HG02678 (cell line): ENCODE data around the gene KREMEN2.

Source experiments
- ATAC-seq: cut with Tn5 transposase; IDR thresholded peaks from one replicate; pipeline ENCODE4 v1.9.1; 2021; ENCODE audit warnings: mild to moderate bottlenecking, moderate library complexity; ENCODE audit not compliant: unreplicated experiment

The KREMEN2 gene

DNA sequence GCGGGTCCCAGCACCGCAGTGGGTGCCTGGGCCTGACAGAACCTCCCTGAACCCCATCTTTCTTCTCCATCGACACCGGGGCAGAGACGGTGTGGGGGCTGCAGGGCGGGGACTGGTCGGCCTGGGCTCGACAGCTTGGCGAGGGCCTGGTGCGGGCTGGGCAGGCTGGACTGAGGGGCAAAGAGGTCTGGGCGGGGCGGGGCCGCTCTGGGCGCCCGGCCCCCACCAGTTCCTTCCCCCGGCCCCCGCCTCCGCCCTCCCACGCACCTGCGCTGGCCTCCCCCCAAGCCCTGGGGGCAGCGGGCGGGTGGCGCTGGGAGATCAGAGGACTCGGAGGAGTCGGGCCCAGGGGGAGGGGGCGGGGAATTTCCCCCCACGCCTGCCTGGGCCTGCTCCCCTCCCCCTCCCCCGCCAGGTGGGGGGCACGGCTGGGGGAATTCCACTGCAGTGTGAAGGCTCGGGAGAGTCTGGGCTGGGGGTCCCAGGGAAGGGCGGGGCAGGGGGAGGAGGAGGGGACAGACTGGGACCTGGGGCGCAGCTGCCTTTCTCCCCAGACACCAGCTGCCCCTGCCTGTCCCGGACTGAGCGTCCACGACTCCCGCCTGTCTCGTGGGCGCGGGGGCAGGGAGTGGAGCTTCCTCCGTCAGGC lies 877 bp upstream of the KREMEN2 start:
- ATAC-seq: no peak

DNA sequence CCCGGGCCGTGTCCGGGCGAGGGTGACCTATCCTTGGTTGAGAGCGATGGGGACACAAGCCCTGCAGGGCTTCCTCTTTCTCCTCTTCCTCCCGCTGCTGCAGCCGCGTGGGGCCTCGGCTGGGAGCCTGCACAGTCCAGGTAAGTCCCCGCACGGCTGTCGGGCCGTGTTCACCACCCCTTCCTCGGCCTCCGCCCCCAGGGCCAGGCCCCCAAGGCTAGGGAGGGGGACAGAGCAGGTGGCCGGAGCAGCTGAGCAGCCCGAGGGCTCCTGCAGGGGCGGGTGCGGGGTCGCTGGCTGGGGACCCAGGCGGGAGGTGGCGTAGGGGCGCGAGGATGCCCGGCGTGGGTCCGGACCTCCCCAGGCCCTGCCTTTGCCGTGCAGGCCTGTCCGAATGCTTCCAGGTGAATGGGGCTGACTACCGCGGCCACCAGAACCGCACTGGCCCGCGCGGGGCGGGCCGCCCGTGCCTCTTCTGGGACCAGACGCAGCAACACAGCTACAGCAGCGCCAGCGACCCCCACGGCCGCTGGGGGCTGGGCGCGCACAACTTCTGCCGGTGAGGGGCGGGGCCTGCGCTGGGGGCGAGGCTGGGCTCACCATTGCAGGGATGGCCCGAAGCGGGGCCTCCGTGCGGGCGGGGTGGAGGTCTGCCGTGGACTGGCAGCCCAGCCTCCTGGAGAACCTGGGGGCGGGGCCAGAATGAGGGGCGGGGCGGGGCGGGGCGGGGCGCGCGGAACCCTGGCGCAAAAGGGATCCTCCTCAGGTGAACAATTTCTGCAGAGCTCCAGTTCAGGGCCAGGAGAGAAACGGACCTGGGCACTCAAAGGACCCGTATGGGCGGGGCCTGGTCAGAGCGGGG lies 631 bp downstream of the KREMEN2 start:
- ATAC-seq: no peak

DNA sequence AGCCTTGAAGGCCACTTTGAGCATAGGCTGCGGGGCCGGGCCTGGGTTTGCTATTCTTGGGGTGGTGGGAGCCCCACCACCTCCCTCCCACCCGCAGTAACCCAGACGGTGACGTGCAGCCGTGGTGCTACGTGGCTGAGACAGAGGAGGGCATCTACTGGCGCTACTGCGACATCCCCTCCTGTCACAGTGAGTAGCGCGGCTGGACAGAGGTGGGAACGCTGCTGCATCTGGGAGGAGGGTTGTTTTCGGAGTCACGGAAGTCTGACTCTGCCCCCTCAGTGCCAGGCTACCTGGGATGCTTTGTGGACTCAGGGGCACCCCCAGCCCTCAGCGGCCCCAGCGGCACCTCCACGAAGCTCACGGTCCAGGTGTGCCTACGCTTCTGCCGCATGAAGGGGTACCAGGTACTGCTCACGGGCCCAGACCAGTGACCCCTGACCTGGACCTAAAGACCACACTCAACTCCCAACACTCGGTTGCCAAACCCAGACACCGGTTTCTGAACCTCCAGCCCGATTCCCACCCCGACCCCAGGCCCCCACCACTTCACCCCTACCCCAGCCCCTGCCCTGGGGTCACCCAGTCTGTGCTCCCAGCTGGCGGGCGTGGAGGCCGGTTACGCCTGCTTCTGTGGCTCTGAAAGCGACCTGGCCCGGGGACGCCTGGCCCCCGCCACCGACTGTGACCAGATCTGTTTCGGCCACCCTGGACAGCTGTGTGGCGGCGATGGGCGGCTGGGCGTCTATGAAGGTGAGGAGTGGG lies 2.1 kb downstream of the KREMEN2 start:
- ATAC-seq: no peak

DNA sequence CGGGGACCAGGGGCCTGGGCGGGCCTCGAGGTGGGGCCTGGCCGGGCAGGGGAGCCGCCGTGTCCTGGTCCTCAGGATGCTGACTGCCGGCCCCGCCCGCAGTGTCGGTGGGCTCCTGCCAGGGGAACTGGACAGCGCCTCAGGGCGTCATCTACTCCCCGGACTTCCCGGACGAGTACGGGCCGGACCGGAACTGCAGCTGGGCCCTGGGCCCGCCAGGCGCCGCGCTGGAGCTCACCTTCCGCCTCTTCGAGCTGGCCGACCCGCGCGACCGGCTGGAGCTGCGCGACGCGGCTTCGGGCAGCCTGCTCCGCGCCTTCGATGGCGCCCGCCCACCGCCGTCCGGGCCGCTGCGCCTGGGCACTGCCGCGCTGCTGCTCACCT lies 2.7 kb downstream of the KREMEN2 start:
- no peak for ATAC-seq

DNA sequence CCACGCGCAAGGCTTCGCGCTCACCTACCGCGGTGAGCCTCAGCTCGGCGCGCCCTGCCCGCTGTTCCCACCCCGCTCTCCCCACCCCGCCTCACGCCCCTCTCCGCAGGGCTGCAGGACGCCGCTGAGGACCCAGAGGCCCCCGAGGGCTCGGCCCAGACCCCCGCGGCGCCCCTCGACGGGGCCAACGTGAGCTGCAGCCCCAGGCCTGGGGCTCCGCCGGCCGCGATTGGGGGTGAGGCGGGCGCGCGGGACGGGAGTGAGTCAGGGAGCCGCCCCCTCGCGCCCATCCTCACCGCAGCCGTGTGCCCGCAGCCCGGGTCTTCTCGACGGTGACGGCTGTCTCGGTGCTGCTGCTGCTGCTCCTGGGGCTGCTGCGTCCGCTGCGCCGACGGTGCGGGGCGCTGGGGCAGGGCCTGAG lies 3.1 kb downstream of the KREMEN2 start:
- ATAC-seq: no peak

DNA sequence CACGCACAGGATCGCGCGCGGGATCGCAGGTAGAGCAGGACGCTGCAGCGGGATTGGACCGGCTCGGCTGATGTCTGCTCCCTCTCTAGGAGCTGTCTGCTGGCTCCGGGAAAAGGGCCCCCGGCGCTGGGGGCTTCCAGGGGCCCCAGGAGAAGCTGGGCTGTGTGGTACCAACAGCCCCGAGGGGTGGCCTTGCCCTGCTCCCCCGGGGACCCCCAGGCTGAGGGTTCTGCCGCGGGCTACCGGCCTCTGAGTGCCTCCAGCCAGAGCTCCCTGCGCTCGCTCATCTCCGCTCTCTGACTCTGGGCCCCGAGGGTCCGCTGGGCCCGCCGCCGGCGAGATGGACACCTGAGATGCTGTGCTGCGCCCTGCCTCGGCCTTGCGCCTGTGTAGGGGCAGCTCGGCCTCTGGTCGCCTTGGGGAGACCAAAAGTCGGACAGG lies 3.7 kb downstream of the KREMEN2 start:
- no peak for ATAC-seq

DNA sequence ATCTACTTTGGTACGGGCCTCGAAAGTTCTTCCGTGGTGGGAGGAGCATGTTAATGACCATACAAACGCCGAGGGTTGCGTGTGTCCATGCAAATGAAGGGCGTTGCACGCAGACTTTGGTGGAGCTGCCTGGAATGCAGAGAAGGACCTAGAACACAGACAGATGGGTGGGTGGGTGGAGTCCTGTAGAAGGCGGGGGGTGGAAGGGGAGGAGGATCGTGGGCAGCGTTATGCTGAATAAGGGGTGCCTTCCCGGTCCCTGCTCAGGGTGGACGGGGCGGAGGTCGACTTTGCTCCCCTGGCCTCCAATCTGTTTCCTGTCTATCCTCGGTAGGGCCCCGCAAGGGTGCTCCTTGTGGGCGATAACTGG lies 4.3 kb downstream of the KREMEN2 start:
- no peak for ATAC-seq

DNA sequence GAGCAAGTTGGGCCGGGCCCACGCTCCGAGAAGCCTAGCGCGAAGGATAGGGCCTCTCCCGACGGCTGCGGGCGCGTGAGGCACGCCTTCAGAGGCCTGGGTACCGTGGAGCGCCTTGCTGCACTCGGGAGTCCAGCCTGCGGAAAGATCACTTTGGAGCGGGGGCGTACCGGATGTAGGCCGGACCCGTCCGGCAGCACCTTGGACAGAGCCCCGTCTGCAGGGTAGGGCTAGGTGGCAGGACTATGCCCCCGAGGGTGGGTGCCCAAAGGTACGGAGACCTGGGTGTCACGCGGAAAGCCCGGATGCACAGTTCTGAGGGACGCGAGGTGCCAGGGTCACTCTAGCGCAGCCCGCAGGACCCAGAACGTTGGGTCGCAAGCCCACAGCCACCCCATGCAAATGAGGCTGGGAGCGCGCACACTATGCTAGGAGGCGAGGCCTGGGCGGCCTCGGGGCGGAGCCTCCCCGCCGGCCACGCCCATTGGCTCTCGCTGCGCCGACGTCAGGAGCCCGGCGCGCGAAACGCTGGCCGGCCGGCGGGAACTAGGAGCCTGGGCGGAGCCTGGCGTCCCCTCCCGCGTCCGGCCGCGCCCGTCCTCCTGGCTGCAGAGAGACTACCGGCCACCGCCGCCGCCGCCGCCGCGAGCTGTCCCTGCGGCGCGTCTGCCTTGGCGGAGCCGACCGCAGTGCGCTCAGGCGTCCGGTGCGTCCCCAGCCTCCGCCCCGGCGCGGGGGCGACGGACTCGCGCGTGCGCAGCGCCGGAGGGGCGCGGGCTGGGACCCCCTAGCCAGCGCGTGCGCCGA lies 4.9 kb downstream of the KREMEN2 start, which contains the start of gene PAQR4:
Gene PAQR4 (plus strand): TSS at position 611 of the 807 bp plus-strand sequence. CDS start 327 bp downstream, outside the sequence.
- peak; percentile 82 for ATAC-seq

DNA sequence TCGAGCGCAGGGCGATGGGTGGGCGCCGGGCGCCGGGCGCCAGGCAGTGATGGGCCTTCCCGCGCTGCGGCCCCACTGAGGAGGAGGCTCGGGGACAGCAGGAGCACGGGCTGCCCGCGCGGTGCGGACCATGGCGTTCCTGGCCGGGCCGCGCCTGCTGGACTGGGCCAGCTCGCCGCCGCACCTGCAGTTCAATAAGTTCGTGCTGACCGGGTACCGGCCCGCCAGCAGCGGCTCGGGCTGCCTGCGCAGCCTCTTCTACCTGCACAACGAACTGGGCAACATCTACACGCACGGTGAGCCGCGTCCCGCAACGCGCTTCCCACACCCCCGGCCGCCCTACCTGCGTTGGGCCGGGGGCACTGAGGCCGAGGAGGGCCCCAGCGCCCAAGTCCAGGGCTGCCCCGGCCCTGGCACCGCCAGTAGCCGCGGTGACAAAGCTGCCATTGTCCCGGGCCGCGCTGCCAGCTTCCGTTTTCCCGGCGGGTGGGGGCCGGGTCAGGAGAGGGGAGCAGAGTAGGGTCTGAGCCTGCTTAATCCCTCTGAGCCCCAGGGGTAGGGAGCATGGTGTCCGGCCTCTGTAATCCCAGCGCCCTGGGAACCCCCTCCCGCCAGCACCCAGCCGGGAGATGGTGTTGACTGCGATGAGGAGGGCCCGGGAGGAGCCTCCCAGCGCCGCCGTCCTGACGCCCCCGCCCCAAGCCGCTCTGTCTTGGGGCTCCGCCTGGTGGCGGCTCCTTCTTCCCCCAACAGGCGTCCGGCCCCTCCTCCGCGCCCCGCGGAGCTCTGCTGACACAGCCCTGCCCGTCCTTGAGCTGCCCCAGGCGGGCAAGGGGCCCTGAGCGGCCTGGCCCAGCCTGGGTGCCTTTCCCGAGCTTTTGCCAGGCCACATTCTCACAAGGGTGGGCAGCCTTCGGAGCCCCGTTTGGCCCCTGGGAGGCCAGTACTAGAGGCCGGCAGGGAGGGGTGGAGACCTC lies 5.8 kb downstream of the KREMEN2 start:
- ATAC-seq: peak; percentile 30

DNA sequence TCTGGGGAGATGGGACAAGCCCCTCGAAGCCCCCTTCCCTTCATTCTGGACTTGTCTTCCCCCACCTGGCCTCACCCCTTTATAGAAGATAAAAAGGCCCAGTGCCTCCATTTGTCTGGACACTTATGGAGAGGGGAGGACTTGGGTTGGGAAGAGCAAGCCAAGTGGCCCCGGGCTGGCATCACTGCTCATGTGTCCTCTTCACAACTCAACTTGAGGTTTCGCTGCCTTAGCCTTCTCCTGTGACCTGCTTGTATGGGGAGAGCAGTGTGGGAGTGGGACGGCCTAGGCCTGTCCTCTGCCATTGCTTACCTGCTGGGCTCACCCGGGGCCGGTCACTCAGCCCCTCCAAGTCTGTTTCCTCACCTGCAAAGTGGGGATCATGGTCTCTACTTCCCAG lies 6.5 kb downstream of the KREMEN2 start:
- ATAC-seq: no peak

DNA sequence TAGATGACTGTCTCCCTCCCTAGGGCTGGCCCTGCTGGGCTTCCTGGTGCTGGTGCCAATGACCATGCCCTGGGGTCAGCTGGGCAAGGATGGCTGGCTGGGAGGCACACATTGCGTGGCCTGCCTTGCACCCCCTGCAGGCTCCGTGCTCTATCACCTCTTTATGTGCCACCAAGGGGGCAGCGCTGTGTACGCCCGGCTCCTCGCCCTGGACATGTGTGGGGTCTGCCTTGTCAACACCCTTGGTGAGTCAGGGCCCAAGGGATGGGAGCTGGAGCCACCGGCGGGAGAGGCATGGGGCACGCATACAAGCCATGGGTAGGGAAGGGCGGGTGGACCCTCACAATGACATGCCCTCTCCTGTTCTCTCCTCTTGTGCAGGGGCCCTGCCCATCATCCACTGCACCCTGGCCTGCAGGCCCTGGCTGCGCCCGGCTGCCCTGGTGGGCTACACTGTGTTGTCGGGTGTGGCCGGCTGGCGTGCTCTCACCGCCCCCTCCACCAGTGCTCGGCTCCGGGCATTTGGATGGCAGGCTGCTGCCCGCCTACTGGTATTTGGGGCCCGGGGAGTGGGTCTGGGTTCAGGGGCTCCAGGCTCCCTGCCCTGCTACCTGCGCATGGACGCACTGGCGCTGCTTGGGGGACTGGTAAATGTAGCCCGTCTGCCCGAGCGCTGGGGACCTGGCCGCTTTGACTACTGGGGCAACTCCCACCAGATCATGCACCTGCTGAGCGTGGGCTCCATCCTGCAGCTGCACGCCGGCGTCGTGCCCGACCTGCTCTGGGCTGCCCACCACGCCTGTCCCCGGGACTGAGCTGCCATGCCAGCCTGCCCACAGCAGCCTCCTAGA lies 7.3 kb downstream of the KREMEN2 start:
- ATAC-seq: no peak

DNA sequence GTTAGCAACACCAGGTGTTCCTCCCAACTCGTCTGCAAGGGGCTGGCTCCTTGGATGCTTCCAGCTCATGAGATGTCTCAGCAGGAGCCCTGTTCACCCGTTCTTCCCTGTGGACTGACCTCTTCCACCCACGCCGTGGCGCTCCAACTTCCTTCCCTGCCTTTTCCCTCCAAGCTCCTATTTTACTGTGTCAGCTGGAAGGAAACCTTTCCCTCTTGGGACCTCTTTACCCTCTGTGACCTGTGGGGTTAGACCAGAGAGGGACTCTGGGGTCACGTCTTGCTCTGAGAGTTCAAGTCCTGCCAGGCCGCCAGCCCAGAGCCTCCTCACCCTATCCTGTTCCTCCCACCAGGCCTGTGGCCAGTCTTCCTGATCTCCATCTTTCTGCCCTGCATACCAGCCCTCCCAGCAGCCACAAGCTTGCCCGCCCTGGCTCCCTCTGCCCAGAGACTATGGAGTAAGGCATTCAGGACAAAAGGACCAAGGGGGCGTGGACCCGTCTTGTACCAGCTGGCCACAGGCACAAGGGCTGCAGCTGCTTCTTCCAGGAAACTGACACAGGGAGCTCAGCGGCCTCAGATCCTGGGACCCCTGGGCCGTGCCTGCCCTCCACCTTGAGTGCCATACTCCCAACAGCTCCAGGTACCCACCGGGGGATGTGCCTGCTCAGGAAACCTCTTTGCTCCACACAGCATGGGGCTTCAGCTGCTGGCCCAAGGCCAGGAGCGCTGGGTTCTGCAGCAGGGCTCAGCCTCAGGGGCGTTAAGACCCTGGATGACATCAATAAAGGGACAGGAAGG lies 8.1 kb downstream of the KREMEN2 start:
- ATAC-seq: no peak

DNA sequence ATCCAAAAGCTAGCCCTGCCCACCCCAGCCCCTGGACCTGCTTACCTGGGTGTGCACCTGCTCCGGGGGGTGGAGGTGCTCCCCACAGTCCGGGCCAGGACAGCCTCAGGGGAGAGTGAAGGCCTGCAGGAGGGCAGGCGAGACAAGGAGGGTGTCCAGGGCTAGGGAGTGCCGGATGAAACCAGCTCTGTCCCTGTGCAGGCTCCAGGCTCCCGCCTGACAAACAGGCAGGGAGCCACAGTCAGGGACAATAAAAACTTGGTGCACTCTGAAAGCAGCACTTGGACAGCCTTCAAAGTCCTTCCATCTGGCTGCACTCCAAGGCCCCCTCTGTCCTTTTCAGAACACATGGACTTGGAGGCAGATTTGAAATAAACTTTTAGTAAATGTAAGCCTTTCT lies 9.0 kb downstream of the KREMEN2 start:
- no peak for ATAC-seq

DNA sequence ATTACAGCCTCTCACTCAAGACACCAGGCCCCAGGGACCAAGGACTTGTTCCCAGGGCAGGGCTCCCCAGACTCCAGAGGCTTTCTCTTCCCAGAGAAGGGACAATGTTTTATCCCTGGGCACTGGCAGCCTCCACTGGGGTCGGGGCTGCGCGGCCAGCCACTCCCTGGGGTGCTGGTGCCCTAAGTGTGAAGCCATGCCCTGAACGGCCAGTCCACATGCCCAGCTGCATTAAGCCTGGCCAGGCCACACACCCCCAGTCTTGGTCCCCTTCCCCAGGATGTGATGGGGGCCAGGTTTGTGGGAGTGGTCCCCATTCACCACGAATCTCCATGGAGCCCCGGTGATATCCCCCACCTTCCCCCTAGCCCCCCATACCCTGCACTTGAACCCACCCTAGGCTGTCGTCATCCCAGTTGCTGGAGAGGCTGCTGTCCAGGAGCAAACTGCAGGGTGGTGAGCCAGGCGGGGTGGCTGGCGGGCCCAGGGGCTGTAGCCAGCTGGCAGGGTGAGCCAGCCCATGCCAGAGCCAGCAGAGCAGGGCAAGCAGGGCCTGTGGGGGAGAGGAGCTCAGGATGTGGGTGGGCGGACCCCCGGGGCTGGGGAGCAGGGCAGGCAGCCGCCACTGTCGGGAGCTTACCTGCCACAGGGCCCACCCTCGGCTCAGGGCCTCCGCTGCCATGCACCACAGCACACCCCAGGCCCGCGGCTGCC lies 9.7 kb downstream of the KREMEN2 start:
- no peak for ATAC-seq

DNA sequence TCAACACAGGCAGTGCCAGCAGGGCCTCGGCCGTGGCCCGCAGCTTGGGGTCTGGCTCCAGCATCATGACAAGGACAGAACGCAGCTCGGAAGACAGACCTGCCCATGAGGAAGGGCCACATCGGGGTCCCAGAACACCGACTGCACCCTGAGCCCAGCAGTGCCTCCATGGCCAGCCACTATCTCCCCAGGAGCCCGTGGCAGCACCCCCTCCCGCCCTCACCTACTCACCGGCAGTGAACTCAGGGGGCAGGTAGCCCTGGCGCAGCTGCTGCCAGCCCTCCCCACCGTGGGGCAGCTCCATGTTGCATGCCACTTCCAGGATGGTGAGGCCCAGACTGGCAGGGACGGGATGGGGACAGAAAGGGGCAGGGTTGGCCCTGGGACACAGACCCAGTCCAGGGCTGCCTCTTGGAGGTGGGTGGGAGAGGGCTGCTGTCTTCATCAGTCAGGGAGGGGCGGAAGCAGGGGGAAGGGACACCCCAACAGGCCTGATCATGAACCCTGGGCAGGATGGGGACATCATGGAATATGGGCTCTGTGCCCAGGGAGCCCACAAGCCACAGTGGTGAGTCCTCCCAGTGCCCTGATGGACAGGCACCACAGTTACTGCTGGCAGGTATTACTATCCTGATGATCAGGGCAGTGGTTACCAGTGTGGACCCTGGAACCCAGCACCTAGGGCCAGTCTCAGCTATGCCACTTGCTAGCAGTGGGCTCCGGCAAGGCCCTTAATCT lies 10.4 kb downstream of the KREMEN2 start:
- ATAC-seq: no peak

DNA sequence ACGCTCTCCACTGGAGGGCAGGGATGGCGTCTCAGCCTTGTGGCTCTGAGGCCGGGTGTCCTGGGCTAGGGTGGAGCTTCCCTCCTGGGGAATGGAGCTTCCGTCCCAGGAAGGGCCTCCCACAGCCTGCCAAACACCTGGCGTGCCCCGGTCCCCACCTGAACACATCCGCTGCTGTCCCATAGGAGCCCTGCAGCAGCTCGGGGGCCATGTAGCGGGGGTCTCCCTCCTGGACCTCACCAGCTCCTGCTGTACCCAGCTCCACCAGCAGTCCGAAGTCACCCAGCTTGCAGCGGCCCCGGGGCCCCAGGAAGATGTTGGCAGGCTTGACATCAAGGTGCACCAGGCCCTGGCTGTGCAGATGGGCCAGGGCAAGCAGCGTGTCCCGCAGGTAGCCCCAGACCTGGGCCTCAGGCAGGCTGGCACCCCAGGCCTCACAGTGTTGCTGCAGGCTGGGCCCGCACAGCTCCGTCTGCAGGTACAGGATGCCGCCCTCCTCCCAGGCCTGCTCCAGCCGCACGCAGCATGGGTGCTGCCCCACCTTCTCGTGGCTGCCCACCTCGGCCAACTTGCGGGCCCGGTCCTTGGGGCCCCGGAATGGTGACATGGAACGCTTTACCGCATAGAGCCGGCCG lies 11.2 kb downstream of the KREMEN2 start:
- ATAC-seq: no peak
